Activated T-helper 1 cell treated with anti-CD3 and anti-CD28 coated beads, Interleukin-12 subunit alpha, Interleukin-12 subunit beta, Interleukin-2, Interleukin-4 antibody, amounts not matched to agents 30 ng/mL and 10 ng/mL and 1 ng/mL, durations not matched to agents 14 hours and 24 hours and 36 hours (primary cell): ENCODE results near the gene PPARD. TPM values are rescaled to one million over a fixed set of nuclear protein-coding genes. Genes with fewer than 3 reads are reported as not detected.

Experiments used
- DNase-seq: peaks from one replicate; pipeline ENCODE4 v3.0.0; 2021; ENCODE audit warnings: low spot score
- H3K27ac Mint-ChIP-seq: one replicate; pipeline ENCODE4 v1.8.0; 2021; ENCODE audit warnings: mild to moderate bottlenecking, mixed read lengths
- H3K27me3 Mint-ChIP-seq: one replicate; pipeline ENCODE4 v1.8.0; 2022; ENCODE audit warnings: mild to moderate bottlenecking, moderate library complexity, mixed read lengths; ENCODE audit not compliant: insufficient read depth
- H3K36me3 Mint-ChIP-seq: one replicate; pipeline ENCODE4 v1.8.0; 2021; ENCODE audit warnings: low read depth, mixed read lengths
- H3K4me1 Mint-ChIP-seq: one replicate; pipeline ENCODE4 v1.8.0; 2021; ENCODE audit warnings: low read depth, mixed read lengths
- H3K4me3 Mint-ChIP-seq: one replicate; pipeline ENCODE4 v1.8.0; 2021; ENCODE audit warnings: mild to moderate bottlenecking, moderate library complexity, mixed read lengths
- H3K9me3 Mint-ChIP-seq: one replicate; pipeline ENCODE4 v1.8.0; 2021; ENCODE audit warnings: mixed read lengths
- intact Hi-C: fragments of 100-400 bp; cut with micrococcal nuclease; formaldehyde crosslinking; loops from one replicate; pipeline ENCODE4 v1.15.1; 2024
- total RNA-seq: library from RNA; stranded (reverse); gene quantifications from 2 replicates; pipeline ENCODE4 v1.2.3, GENCODE V29; 2022

PPARD gene
- total RNA-seq, 1 donor from 2014 or later, result 17.4 TPM

- Mint-ChIP-seq H3K4me3 (peak overlapping the region; percentile 85), H3K27me3 (no peaks in the 10 kb centered on the region), H3K9me3 (no peaks in the 10 kb centered on the region), H3K27ac (peak overlapping the region; percentile 29), H3K36me3 (peaks cover 11% of the 10 kb centered on the region), H3K4me1 (peaks cover 54% of the 10 kb centered on the region)
- no peak for DNase-seq
- intact Hi-C loops, result loop anchor here (1.0 kb wide), 5 partner anchors 17 to 192 kb away; partner anchors contain the start of genes RPL10A and ZNF76
Measured at GRCh38 chr6:35451354-35452182, 109.2 kb downstream of the PPARD start.

- DNase-seq, result peak; percentile 91
- intact Hi-C loops, result loop anchor here (1.0 kb wide), 5 partner anchors 16 to 193 kb away; partner anchors contain the start of genes RPL10A and ZNF76
- H3K4me1 Mint-ChIP-seq, result peaks cover 48% of the 10 kb centered on the region
- H3K4me3 Mint-ChIP-seq, result peak within 1 kb of the TSS; percentile 88
- no peaks in the 10 kb centered on the region for H3K27me3 Mint-ChIP-seq
- H3K9me3 Mint-ChIP-seq, result no peaks in the 10 kb centered on the region
- H3K36me3 Mint-ChIP-seq, result peaks cover 11% of the 10 kb centered on the region
- H3K27ac Mint-ChIP-seq, result peak within 1 kb of the TSS; percentile 61
Measured at GRCh38 chr6:35452183-35453090, 110.1 kb downstream of the PPARD start, which contains the start of gene FANCE. Gene FANCE, plus strand, starts transcription at chr6:35452338. Its CDS starts 208 bp downstream, at chr6:35452546.

- peak overlapping the region; percentile 88 for H3K4me3 Mint-ChIP-seq
- intact Hi-C loops, result no loop called here
- DNase-seq, result no peak
- peaks cover 15% of the 10 kb centered on the region for H3K36me3 Mint-ChIP-seq
- peaks cover 47% of the 10 kb centered on the region for H3K4me1 Mint-ChIP-seq
- no peaks in the 10 kb centered on the region for H3K27me3 Mint-ChIP-seq
- H3K27ac Mint-ChIP-seq, result peak overlapping the region; percentile 61
- no peaks in the 10 kb centered on the region for H3K9me3 Mint-ChIP-seq
Measured at GRCh38 chr6:35453236-35453635, 110.9 kb downstream of the PPARD start.

GRCh38 chr6:35454391-35455110 lies 112.2 kb downstream of the PPARD start:
- Mint-ChIP-seq H3K4me3 (peak overlapping the region; percentile 51), H3K9me3 (no peaks in the 10 kb centered on the region), H3K27ac (no peak overlapping the region), H3K4me1 (peaks cover 42% of the 10 kb centered on the region), H3K27me3 (no peaks in the 10 kb centered on the region), H3K36me3 (peaks cover 20% of the 10 kb centered on the region)
- intact Hi-C loops, result no loop called here
- DNase-seq, result no peak

GRCh38 chr6:35457907-35458306 lies 115.5 kb downstream of the PPARD start:
- H3K27me3 Mint-ChIP-seq, result no peaks in the 10 kb centered on the region
- H3K27ac Mint-ChIP-seq, result no peak overlapping the region
- intact Hi-C loops, result no loop called here
- H3K4me3 Mint-ChIP-seq, result no peak overlapping the region
- H3K4me1 Mint-ChIP-seq, result peaks cover 29% of the 10 kb centered on the region
- H3K36me3 Mint-ChIP-seq, result peaks cover 25% of the 10 kb centered on the region
- DNase-seq, result no peak
- H3K9me3 Mint-ChIP-seq, result no peaks in the 10 kb centered on the region

- intact Hi-C loops, result no loop called here
- Mint-ChIP-seq H3K9me3 (no peaks in the 10 kb centered on the region), H3K36me3 (peaks cover 25% of the 10 kb centered on the region), H3K4me1 (no peaks in the 10 kb centered on the region), H3K4me3 (no peak overlapping the region), H3K27ac (no peak overlapping the region), H3K27me3 (no peaks in the 10 kb centered on the region)
- no peak for DNase-seq
Measured at GRCh38 chr6:35461270-35461669, 118.9 kb downstream of the PPARD start.

GRCh38 chr6:35463292-35463691 lies 120.9 kb downstream of the PPARD start:
- H3K4me1 Mint-ChIP-seq, result peaks cover 9% of the 10 kb centered on the region
- H3K27ac Mint-ChIP-seq, result no peak overlapping the region
- intact Hi-C loops, result no loop called here
- H3K27me3 Mint-ChIP-seq, result no peaks in the 10 kb centered on the region
- no peaks in the 10 kb centered on the region for H3K9me3 Mint-ChIP-seq
- H3K4me3 Mint-ChIP-seq, result no peak overlapping the region
- DNase-seq, result no peak
- H3K36me3 Mint-ChIP-seq, result peaks cover 23% of the 10 kb centered on the region

- DNase-seq, result no peak
- peaks cover 24% of the 10 kb centered on the region for H3K4me1 Mint-ChIP-seq
- H3K4me3 Mint-ChIP-seq, result no peak overlapping the region
- intact Hi-C loops, result no loop called here
- no peaks in the 10 kb centered on the region for H3K27me3 Mint-ChIP-seq
- no peak overlapping the region for H3K27ac Mint-ChIP-seq
- H3K9me3 Mint-ChIP-seq, result no peaks in the 10 kb centered on the region
- H3K36me3 Mint-ChIP-seq, result peaks cover 39% of the 10 kb centered on the region
Measured at GRCh38 chr6:35465646-35466045, 123.3 kb downstream of the PPARD start.

- H3K27me3 Mint-ChIP-seq, result no peaks in the 10 kb centered on the region
- H3K9me3 Mint-ChIP-seq, result no peaks in the 10 kb centered on the region
- H3K36me3 Mint-ChIP-seq, result peaks cover 49% of the 10 kb centered on the region
- peak within 1 kb of the TSS; percentile 98 for H3K27ac Mint-ChIP-seq
- H3K4me3 Mint-ChIP-seq, result peak within 1 kb of the TSS; percentile 97
- peak; percentile 93 for DNase-seq
- H3K4me1 Mint-ChIP-seq, result peaks cover 36% of the 10 kb centered on the region
- intact Hi-C loops, result loop anchor here (1.0 to 2.0 kb wide), 7 partner anchors 16 to 209 kb away; partner anchors contain the start of genes DEF6, FANCE, PPARD and TEAD3
Measured at GRCh38 chr6:35468181-35468979, 126.0 kb downstream of the PPARD start, which contains the start of gene RPL10A. Gene RPL10A, plus strand, starts transcription at chr6:35468401. Its CDS starts 34 bp downstream, at chr6:35468435.

GRCh38 chr6:35468980-35469750 lies 126.8 kb downstream of the PPARD start:
- Mint-ChIP-seq H3K9me3 (no peaks in the 10 kb centered on the region), H3K4me3 (peak overlapping the region; percentile 97), H3K27ac (peak overlapping the region; percentile 98), H3K4me1 (peaks cover 36% of the 10 kb centered on the region), H3K36me3 (peaks cover 45% of the 10 kb centered on the region), H3K27me3 (no peaks in the 10 kb centered on the region)
- intact Hi-C loops, result loop anchor here (1.0 to 2.0 kb wide), 7 partner anchors 17 to 210 kb away; partner anchors contain the start of genes DEF6, FANCE, PPARD and TEAD3
- DNase-seq, result no peak
